H9 (cell line): ENCODE data around the gene PLSCR5. TPM values are rescaled to one million over a fixed set of nuclear protein-coding genes. Genes with fewer than 3 reads are reported as not detected.

Experiments
- DNase-seq: peaks from one replicate; pipeline ENCODE4 v3.0.0-alpha.2; 2017
- H2AFZ ChIP-seq: one replicate; pipeline ENCODE4 v1.6.1; 2013; ENCODE audit warnings: mild to moderate bottlenecking, low read length, control low read depth, moderate library complexity
- H2AK5ac ChIP-seq: 2 replicates; pipeline ENCODE4 v1.6.1; 2013; ENCODE audit warnings: low read length, control low read depth, mixed read lengths; ENCODE audit not compliant: insufficient read length
- H2BK120ac ChIP-seq: one replicate; pipeline ENCODE4 v1.6.1; 2013; ENCODE audit warnings: low read depth, mild to moderate bottlenecking, low read length, control low read depth, inconsistent platforms; ENCODE audit not compliant: poor library complexity, severe bottlenecking
- H2BK12ac ChIP-seq: 2 replicates; pipeline ENCODE4 v1.6.1; 2013; ENCODE audit warnings: low read length, control low read depth, mixed read lengths, low read depth; ENCODE audit not compliant: insufficient read length
- H2BK15ac ChIP-seq: 2 replicates; pipeline ENCODE4 v1.6.1; 2013; ENCODE audit warnings: low read depth, low read length, control low read depth
- H2BK20ac ChIP-seq: one replicate; pipeline ENCODE4 v1.6.1; 2013; ENCODE audit warnings: low read depth, mild to moderate bottlenecking, low read length, control low read depth, inconsistent platforms; ENCODE audit not compliant: poor library complexity, severe bottlenecking
- H2BK5ac ChIP-seq: 2 replicates; pipeline ENCODE4 v1.6.1; 2013; ENCODE audit warnings: low read length, control low read depth, mixed read lengths; ENCODE audit not compliant: insufficient read length
- H3K14ac ChIP-seq: 2 replicates; pipeline ENCODE4 v1.6.1; 2013; ENCODE audit warnings: low read length, control low read depth; ENCODE audit not compliant: insufficient read depth
- H3K18ac ChIP-seq: 2 replicates; pipeline ENCODE4 v1.6.1; 2013; ENCODE audit warnings: low read depth, mild to moderate bottlenecking, mixed read lengths, low read length, control low read depth; ENCODE audit not compliant: insufficient read length
- H3K23ac ChIP-seq: 2 replicates; pipeline ENCODE4 v1.6.1; 2013; ENCODE audit warnings: low read length, control low read depth, mixed read lengths, low read depth; ENCODE audit not compliant: insufficient read length
- H3K23me2 ChIP-seq: 2 replicates; pipeline ENCODE4 v1.6.1; 2013; ENCODE audit warnings: low read depth, mild to moderate bottlenecking, mixed read lengths, low read length, control low read depth; ENCODE audit not compliant: insufficient read length, poor library complexity, severe bottlenecking
- H3K27ac ChIP-seq: 2 replicates; pipeline ENCODE4 v1.5.1; 2013; ENCODE audit warnings: low read length, control low read depth, mixed read lengths, low read depth; ENCODE audit not compliant: insufficient read length
- H3K27me3 ChIP-seq: 2 replicates; pipeline ENCODE4 v1.6.1; 2013; ENCODE audit warnings: low read length, control low read depth, inconsistent platforms; ENCODE audit not compliant: insufficient read depth
- H3K4ac ChIP-seq: 2 replicates; pipeline ENCODE4 v1.6.1; 2013; ENCODE audit warnings: low read depth, mild to moderate bottlenecking, control low read depth, inconsistent platforms, low read length, moderate library complexity
- H3K4me1 ChIP-seq: 2 replicates; pipeline ENCODE4 v1.6.1; 2013; ENCODE audit warnings: low read length, control low read depth, inconsistent platforms; ENCODE audit not compliant: insufficient read depth
- H3K4me2 ChIP-seq: 2 replicates; pipeline ENCODE4 v1.6.1; 2013; ENCODE audit warnings: low read length, control low read depth, mixed read lengths; ENCODE audit not compliant: insufficient read length, insufficient read depth
- H3K56ac ChIP-seq: 2 replicates; pipeline ENCODE4 v1.6.1; 2013; ENCODE audit warnings: low read depth, mild to moderate bottlenecking, mixed read lengths, low read length, control low read depth; ENCODE audit not compliant: insufficient read length
- H3K79me1 ChIP-seq: 2 replicates; pipeline ENCODE4 v1.6.1; 2013; ENCODE audit warnings: low read depth, mild to moderate bottlenecking, moderate library complexity, low read length, control low read depth, inconsistent platforms; ENCODE audit not compliant: insufficient read depth, poor library complexity, severe bottlenecking
- H3K79me2 ChIP-seq: 2 replicates; pipeline ENCODE4 v1.6.1; 2013; ENCODE audit warnings: low read length, control low read depth, inconsistent platforms; ENCODE audit not compliant: insufficient read depth
- H3K9ac ChIP-seq: 2 replicates; pipeline ENCODE4 v1.6.1; 2013; ENCODE audit warnings: low read length, control low read depth, mixed read lengths; ENCODE audit not compliant: insufficient read length; ENCODE audit errors: extremely low read depth
- H3K9me3 ChIP-seq: one replicate; pipeline ENCODE4 v1.6.1; 2013; ENCODE audit warnings: low read depth, low read length, inconsistent platforms; ENCODE audit not compliant: control insufficient read depth
- H3T11ph ChIP-seq: one replicate; pipeline ENCODE4 v1.6.1; 2013; ENCODE audit warnings: mild to moderate bottlenecking, low read length, control low read depth, inconsistent platforms
- H4K20me1 ChIP-seq: one replicate; pipeline ENCODE4 v1.6.1; 2013; ENCODE audit not compliant: control insufficient read depth, insufficient read length, insufficient read depth
- H4K5ac ChIP-seq: 2 replicates; pipeline ENCODE4 v1.6.1; 2013; ENCODE audit warnings: low read depth, mild to moderate bottlenecking, mixed read lengths, low read length, control low read depth; ENCODE audit not compliant: insufficient read length
- H4K8ac ChIP-seq: replicated peaks from 2 replicates; pipeline ENCODE4 v1.6.1; 2013; ENCODE audit warnings: low read length, control low read depth, mixed read lengths, low read depth; ENCODE audit not compliant: insufficient read length
- H4K91ac ChIP-seq: 2 replicates; pipeline ENCODE4 v1.6.1; 2013; ENCODE audit warnings: low read depth, mild to moderate bottlenecking, moderate library complexity, mixed read lengths, low read length, control low read depth; ENCODE audit not compliant: insufficient read length
- H3K27ac Mint-ChIP-seq, 3 experiments: 2 replicates in 2 of 3; 3 replicates in 1 of 3; pipeline ENCODE4 v1.8.0; 2020 to 2021; ENCODE audit warnings: mixed read lengths in 3 of 3, mild to moderate bottlenecking in 1 of 3, moderate library complexity in 1 of 3
- H3K27me3 Mint-ChIP-seq: 2 replicates; pipeline ENCODE4 v1.8.0; 2021; ENCODE audit warnings: low read depth, mild to moderate bottlenecking, moderate library complexity, mixed read lengths
- H3K36me3 Mint-ChIP-seq, 3 experiments: 2 replicates in 2 of 3; 3 replicates in 1 of 3; pipeline ENCODE4 v1.8.0; 2020 to 2021; ENCODE audit warnings: low read depth in 3 of 3, mixed read lengths in 3 of 3; ENCODE audit not compliant: insufficient read depth in 1 of 3
- H3K4me1 Mint-ChIP-seq, 2 experiments: 2 replicates each; pipeline ENCODE4 v1.8.0; 2020; ENCODE audit warnings: mixed read lengths in 2 of 2
- H3K4me3 Mint-ChIP-seq, 2 experiments: 2 replicates in 1 of 2; 3 replicates in 1 of 2; pipeline ENCODE4 v1.8.0; 2020 to 2021; ENCODE audit warnings: mild to moderate bottlenecking in 2 of 2, mixed read lengths in 2 of 2, moderate library complexity in 1 of 2
- H3K9me3 Mint-ChIP-seq, 2 experiments: 2 replicates in 1 of 2; 3 replicates in 1 of 2; pipeline ENCODE4 v1.8.0; 2020; ENCODE audit warnings: mild to moderate bottlenecking in 2 of 2, mixed read lengths in 2 of 2, moderate library complexity in 1 of 2
- WGBS: extraction: QIAGEN DNeasy Blood & Tissue Kit; methylation state at CpG from one replicate; pipeline ENCODE4 v1.1.7; 2013; ENCODE audit warnings: missing lambda C conversion rate, low lambda C conversion rate, mixed read lengths; ENCODE audit not compliant: insufficient read length; ENCODE audit errors: extremely low coverage; 5-methylcytosine and 5-hydroxymethylcytosine counted together
- total RNA-seq: library from RNA; stranded (reverse); gene quantifications from 2 replicates; pipeline ENCODE4 v1.2.1, GENCODE V29; 2021
- TF ChIP-seq, protein P1 (sequence below): fragments of 200-600 bp; sonication (generic); conservative IDR thresholded peaks from 3 replicates; pipeline ENCODE4 v1.8.0; 2021; ENCODE audit warnings: antibody characterized with exemption, mild to moderate bottlenecking

The PLSCR5 gene
- total RNA-seq, 1 experiment from 2014 or later: not detected

DNA sequence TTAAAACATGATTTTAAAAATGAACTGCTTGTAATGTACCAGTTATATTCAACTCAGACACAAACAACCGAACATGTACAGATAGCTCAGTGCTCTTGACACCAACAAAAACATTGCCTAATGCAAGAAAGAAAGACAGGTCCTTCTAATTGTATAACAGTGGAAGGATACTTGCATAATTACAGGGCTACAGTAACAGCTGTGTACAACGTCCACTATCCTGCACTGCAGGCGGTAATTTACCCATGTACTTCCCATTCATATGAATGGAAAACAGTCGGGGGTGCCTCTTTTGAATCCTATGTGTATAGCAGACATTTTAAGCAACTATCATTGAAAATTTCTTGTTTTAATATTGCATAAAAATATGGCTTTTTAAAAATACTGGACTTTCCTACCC, 41.1 kb upstream of the PLSCR5 start:
- no peak overlapping the region for H2BK5ac ChIP-seq
- no peaks in the 10 kb centered on the region for H3K9me3 ChIP-seq
- Mint-ChIP-seq H3K9me3 (no peaks in the 10 kb centered on the region), H3K4me3 (no peak overlapping the region), H3K27me3 (no peaks in the 10 kb centered on the region), H3K27ac (no peak overlapping the region), H3K36me3 (no peaks in the 10 kb centered on the region), H3K4me1 (peaks cover 6 to 10% of the 10 kb centered on the region in 2 experiments)
- no peak overlapping the region for H3K9ac ChIP-seq
- H2BK120ac ChIP-seq: no peak overlapping the region
- H3K79me1 ChIP-seq: no peaks in the 10 kb centered on the region
- no peak overlapping the region for H4K91ac ChIP-seq
- no peaks in the 10 kb centered on the region for H4K20me1 ChIP-seq
- H3K4me2 ChIP-seq: no peak overlapping the region
- H4K8ac ChIP-seq: no peak overlapping the region
- no peak overlapping the region for H3K18ac ChIP-seq
- TF ChIP-seq, protein P1, sequence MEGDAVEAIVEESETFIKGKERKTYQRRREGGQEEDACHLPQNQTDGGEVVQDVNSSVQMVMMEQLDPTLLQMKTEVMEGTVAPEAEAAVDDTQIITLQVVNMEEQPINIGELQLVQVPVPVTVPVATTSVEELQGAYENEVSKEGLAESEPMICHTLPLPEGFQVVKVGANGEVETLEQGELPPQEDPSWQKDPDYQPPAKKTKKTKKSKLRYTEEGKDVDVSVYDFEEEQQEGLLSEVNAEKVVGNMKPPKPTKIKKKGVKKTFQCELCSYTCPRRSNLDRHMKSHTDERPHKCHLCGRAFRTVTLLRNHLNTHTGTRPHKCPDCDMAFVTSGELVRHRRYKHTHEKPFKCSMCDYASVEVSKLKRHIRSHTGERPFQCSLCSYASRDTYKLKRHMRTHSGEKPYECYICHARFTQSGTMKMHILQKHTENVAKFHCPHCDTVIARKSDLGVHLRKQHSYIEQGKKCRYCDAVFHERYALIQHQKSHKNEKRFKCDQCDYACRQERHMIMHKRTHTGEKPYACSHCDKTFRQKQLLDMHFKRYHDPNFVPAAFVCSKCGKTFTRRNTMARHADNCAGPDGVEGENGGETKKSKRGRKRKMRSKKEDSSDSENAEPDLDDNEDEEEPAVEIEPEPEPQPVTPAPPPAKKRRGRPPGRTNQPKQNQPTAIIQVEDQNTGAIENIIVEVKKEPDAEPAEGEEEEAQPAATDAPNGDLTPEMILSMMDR: no peak
- H3K14ac ChIP-seq: no peak overlapping the region
- no peak overlapping the region for H3K56ac ChIP-seq
- no peaks in the 10 kb centered on the region for H3K27me3 ChIP-seq
- no peak overlapping the region for H2BK12ac ChIP-seq
- no peak for DNase-seq
- no peak overlapping the region for H4K5ac ChIP-seq
- no CpG with 5 or more reads among the region's 4 CpGs for WGBS
- no peak overlapping the region for H2BK20ac ChIP-seq
- no peak overlapping the region for H3K23ac ChIP-seq
- H3K23me2 ChIP-seq: no peaks in the 10 kb centered on the region
- no peaks in the 10 kb centered on the region; the same call in 1 of the 2 replicates for H3K4me1 ChIP-seq
- H2AK5ac ChIP-seq: no peak overlapping the region
- H3K27ac ChIP-seq: no peak overlapping the region
- no peak overlapping the region for H3T11ph ChIP-seq
- H3K4ac ChIP-seq: no peak overlapping the region
- no peaks in the 10 kb centered on the region for H3K79me2 ChIP-seq
- no peak overlapping the region for H2AFZ ChIP-seq
- no peak overlapping the region for H2BK15ac ChIP-seq
